CD4-positive, alpha-beta T cell treated with Interleukin-15 for 4 hours (primary cell): Measurements from ENCODE around the gene MPST.
A peak's percentile ranks its signal among the peaks of the same experiment; 100 is the strongest.

Experiments
- DNase-seq: peaks from one replicate; pipeline ENCODE4 v3.0.0-alpha.2; 2020; ENCODE audit warnings: low spot score

The MPST gene

DNA sequence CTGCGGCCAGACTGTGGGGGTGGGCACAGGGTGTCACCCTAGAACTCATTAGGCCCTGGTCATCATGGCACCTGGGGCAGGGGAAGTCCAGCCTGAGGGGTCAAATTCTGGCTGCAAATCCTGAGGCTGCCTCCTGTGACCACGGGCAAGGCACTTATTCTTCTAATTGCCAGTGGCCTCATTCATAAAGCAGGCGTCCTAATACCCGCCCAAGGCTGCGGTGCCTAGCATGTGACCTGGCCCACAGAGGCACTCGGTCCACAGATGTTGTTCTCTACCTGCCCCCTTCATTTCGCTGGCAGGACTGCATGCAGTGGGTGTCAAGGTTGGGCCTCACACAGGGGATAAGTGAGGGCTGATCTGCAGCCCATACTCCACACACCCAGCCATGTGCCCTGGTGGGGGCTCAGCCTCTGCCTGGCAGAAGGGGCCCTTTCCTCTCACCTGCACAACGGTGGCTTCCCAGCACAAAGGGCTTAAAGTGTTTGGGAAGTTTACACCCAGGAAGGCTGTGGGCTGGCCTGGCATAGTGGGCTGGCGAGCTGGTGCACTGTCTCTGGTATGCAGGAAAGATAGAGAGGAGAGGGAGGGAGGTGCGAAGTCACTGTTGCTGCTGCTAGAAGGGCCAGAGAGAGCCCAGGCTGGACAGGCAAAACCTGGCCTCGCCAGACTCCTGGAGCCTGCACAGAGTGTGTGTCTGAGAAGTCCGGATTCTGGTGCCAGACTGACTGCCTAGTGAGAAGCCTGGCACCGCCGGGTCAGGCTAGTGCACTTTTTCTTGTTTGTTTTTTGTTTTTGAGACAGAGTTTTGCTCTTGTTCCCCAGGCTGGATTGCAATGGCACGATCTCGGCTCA is 3.2 kb downstream of the MPST start:
- DNase-seq: no peak

DNA sequence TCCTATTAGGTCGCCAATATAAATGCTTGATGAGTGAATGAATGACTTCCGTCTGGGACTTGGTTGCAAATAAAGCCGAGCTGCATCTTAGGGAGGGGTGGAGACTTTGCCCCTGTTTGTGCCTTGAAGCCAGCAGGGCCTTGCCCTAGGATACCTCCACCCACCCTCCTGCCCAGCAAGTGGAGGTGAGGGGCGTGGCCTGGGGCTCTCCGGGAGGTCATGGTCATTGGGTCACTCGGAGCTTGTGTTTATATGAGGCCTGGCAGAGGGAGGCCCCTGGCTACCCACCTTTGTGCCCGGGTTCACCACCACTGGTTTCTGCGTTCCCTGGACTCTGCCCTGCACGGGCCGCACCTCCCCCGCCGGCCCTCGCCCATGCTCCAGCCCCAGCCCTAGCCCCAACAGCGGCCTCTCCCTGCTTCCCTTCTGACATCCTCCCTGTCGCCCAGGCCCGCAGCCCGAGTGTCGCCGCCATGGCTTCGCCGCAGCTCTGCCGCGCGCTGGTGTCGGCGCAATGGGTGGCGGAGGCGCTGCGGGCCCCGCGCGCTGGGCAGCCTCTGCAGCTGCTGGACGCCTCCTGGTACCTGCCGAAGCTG is 4.3 kb downstream of the MPST start:
- DNase-seq: no peak

- DNase-seq: no peak
Measured at GRCh38 chr22:37024339-37025157, 5.0 kb downstream of the MPST start.

- no peak for DNase-seq
Measured at GRCh38 chr22:37025500-37026070, 6.0 kb downstream of the MPST start.

DNA sequence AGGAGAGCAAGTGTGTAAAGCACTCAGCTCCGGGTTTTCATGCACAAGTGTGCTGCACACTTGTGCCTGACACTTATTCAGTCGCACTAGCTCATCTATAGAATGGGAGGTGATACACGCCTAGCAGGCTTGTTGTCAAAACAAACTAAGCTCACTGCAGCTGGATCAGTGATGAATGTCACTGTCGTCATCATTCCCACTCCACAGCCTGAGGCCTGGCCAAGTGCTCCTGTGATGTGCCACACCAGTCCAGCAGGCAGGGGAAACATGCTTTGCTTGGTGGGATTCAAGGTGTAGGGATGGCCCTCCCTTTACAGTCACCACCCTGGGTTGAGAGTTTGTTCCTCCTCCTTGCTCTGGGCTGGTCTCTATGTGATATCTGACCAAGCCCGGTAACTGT is 6.8 kb downstream of the MPST start:
- no peak for DNase-seq

GRCh38 chr22:37027556-37027955 is 8.0 kb downstream of the MPST start:
- no peak for DNase-seq

DNA sequence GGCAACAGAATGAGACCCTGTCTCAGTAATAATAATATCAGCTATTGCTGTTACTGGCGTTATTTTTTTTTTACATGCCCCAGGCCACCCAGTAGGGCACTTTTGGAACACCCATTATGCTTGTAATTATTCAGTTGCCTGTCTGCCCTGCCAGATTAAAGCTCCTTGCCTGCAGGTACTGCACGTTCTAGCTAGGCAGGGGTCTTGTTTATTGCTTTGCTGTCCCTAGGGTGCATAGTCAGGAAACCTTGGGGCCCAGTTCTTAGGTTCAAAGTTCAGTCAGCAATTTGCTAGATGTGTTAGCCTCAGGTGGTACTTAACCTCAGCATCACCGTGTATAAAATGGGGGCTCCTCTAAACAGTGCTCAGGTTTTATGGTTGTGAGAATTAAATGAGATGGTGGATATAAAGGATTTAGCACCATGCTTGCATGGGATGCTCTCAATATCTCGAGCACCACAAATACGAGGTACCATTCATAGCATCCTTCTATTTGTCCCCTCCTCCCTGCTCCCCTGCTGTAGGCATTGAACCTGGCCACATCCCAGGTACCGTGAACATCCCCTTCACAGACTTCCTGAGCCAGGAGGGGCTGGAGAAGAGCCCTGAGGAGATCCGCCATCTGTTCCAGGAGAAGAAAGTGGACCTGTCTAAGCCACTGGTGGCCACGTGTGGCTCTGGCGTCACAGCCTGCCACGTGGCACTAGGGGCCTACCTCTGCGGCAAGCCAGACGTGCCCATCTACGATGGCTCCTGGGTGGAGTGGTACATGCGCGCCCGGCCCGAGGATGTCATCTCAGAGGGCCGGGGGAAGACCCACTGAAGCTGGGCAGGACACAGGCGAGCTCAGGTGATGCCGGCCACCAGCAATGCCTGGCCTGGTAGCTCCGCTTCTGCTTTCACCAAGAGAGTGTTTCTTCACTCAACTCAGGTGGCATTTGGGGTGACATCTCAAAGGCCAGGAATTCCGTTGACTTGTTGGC is 9.4 kb downstream of the MPST start:
- no peak for DNase-seq

- no peak for DNase-seq
Measured at GRCh38 chr22:37030560-37031281, 11.2 kb downstream of the MPST start.

DNA sequence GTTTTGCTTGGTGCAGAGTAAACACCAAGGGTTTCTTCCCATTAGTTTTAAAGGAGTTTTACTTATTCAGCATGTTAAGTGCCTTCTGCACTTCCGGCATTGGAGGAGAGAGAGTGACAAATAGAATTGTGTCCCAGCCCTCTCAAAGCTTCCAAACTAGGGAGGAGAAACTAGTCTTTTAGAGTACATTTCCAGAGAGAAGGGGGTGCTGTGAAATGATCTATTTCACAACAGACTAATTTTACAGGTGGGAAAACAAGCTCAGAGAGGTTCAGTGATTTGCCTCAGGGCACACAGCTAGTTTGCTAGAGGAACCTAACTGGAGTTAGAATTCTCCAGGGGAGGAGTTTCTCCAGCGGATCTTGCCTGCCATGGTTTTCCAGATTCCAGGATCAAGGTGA is 12.6 kb downstream of the MPST start:
- no peak for DNase-seq

DNA sequence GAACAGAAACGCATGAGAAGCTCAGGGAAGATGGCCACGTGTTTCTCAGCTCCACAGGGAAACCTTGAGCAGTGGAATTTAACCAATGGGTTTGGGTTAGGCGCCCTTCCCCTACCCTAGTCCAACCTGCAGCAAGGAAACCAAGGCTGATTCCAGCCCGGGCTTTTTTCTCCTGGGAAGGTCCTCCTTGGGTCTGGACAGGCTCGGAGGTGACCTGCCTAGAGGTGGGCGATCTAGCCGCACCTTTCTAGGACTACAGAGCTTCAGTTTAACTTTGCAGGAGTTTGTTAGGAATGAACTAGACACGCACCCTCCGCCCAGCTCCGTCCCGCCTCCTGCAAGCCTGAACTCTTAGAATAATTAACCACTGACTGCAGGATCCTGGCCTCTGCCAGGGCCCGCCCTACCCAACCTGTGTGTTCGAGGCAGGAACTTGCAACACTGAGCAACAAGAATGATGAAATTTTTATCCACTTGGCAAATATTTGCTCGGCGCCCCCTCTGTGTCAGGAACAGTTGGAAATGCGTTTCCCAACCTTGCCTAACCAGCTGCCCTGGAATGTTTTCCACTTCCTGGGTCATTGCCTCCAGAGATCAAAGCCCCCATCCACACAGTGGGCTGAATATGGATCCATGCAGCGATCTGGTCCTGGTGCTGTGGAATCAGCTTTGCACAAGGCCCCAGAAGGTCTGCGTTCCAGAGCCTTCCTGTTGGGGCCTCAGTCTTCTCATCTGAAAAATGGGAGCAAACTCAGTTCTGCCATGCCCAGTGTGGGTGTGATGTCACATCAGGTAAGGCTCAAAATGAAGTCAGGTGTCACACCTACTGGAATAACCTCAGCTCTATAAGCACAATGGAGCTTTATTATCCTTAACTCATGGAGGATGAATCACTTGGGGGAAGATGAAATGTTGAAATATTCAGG is 13.3 kb downstream of the MPST start:
- DNase-seq: no peak

GRCh38 chr22:37033605-37034430 is 14.3 kb downstream of the MPST start:
- DNase-seq: no peak

DNA sequence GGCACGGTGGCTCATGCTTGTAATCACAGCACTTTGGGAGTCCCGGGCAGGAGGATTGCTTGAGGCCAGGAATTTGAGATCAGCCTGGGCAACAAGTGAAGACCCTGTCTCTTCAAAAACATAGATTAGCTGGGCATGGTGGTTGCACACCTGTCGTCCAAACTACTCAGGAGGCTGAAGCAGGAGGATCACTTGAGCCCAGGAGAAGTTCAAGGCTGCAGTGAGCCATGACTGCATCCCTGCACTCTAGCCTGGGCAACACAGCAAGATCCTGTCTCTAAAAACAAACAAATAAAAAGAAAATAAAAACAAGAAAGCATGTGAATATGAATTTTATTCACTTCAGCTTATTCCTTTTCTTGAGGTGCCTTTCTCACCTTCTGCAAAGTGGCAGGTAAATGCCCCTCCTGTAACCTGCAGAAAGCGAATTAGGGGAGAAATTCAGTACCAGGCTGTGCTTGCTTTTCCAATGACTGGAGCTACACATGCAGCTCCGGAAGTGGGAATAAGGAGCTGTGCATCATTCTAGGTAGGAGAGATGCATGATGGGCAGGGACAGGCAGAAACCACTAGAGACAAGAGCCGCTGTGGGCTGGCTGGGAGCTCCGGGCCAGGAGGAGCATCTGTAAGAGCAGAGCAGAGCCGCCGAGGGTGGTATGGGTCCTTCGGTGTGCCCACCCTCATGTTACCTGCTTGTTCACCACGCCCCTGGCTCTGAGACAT is 17.3 kb downstream of the MPST start:
- DNase-seq: no peak

- DNase-seq: no peak
Measured at GRCh38 chr22:37037669-37038068, 18.1 kb downstream of the MPST start.

- DNase-seq: no peak
Measured at GRCh38 chr22:37039466-37039865, 19.9 kb downstream of the MPST start.

DNA sequence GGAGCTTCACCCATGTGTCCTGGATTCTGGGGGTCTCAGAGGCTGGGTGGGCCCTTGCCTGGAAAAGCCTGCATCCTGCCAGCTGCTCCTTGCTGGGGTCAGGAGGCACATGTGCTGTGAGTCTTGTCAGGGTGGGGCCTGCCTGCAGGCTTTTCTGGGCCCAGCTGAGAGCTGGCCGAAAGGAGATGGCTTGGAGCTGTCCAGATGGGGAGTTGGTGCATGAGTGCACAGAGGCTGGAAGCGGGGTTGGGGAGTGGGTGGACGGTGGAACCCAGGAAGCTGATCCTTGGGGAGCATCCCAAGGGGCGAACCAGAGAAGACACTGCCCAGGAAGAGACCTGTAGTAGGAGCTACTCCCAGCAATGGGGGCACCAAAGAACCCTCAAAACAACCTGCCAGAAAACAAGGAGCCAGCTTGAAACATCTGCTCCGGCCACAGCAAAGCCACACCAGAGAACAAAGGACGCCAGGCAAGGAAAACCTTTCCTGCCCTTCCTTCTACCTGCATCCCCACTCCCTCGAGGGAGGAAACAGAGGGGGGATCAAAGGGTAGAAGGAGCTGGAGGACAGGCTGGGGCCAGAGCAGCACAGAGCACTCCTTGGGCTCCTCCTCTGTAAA is 23.8 kb downstream of the MPST start:
- no peak for DNase-seq

- peak; percentile 35 for DNase-seq
Measured at GRCh38 chr22:37043828-37044538, 24.4 kb downstream of the MPST start.
